Measurements from ENCODE around the gene ING5.

The ING5 gene

DNA sequence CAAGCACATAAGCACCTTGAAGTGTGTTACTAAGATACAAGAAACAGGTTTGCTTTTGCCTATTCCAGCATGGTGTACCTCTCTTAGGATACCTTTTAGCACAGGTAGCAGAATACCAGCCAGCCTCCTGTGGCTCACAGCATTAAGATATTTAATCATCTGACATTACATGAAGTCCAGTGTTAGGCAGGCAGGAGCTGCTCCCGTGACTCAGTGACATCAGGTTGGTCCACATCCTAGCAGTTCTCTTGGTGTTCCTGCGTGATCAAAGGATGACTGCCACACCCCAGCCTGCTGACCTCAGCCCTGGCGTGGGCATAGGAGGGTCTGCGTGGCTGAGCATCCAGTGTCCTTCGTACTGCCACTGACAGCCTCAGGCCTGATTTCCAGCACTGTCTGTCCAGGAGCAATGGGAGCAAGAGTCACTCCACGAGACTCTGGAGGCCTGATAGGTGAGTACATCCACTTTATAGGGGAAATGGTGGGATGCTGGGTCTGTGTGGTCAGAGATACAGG, 11.6 kb upstream of the ING5 start:
- in situ Hi-C loops (cut with HindIII; ENCODE audit: low pct_ligation_motif_present, low pct_unique_long_range_greater_than_20kb, low sequenced_read_pairs), result no loop called here
- DNase-seq, result no peak

DNA sequence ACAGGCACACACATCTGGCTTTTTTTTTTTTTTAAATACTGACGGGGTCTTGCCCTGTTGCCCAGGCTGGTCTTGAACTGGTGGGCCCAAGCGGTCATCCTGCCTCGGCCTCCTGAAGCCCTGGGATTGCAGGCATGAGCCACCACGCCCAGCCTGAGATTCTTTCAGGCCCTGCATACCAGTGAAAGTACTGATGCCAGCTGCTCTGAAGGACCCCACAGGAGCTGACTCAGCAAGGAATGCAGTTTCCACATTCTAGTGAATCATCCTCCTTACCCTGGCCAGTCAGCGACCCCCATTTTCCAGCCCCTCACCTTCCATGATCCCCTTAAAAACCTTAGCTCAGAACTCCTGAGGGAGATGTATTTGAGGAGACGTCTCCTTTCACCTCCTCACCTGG, 9.4 kb upstream of the ING5 start:
- in situ Hi-C loops (cut with HindIII; ENCODE audit: low pct_ligation_motif_present, low pct_unique_long_range_greater_than_20kb, low sequenced_read_pairs), result no loop called here
- peak; percentile 80 for DNase-seq

DNA sequence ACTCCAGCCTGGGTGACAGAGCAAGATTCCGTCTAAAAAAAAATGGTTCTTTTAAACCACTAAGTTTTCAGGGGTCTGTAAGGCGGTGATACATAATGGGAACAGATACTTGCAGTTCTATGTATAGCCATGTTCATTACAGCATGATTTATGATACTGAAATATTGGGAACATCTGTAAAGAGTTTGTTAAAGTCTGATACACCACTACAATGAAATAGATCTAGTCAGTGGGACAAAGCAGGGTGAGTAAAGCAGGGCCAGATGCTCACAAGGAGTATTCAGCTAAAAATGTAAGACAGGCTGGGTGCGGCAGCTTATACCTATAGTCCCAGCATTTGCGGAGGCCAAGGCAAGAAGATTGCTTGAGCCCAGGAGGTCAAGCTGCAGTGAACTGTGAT, 6.2 kb upstream of the ING5 start:
- no peak for DNase-seq
- in situ Hi-C loops (cut with HindIII; ENCODE audit: low pct_ligation_motif_present, low pct_unique_long_range_greater_than_20kb, low sequenced_read_pairs), result no loop called here

DNA sequence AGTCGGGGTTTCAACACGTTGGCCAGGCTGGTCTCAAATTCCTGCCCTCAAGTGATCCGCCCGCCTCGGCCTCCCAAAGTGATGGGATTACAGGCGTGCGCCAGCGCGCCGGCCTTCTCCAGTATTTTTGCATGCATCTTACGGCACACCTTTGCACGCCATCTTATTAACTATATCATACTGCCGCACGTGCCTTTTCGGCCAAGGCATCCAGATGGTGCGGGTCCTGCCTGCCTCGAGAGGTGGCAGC, 765 bp upstream of the ING5 start:
- in situ Hi-C loops (cut with HindIII; ENCODE audit: low pct_ligation_motif_present, low pct_unique_long_range_greater_than_20kb, low sequenced_read_pairs), result no loop called here
- no peak for DNase-seq

DNA sequence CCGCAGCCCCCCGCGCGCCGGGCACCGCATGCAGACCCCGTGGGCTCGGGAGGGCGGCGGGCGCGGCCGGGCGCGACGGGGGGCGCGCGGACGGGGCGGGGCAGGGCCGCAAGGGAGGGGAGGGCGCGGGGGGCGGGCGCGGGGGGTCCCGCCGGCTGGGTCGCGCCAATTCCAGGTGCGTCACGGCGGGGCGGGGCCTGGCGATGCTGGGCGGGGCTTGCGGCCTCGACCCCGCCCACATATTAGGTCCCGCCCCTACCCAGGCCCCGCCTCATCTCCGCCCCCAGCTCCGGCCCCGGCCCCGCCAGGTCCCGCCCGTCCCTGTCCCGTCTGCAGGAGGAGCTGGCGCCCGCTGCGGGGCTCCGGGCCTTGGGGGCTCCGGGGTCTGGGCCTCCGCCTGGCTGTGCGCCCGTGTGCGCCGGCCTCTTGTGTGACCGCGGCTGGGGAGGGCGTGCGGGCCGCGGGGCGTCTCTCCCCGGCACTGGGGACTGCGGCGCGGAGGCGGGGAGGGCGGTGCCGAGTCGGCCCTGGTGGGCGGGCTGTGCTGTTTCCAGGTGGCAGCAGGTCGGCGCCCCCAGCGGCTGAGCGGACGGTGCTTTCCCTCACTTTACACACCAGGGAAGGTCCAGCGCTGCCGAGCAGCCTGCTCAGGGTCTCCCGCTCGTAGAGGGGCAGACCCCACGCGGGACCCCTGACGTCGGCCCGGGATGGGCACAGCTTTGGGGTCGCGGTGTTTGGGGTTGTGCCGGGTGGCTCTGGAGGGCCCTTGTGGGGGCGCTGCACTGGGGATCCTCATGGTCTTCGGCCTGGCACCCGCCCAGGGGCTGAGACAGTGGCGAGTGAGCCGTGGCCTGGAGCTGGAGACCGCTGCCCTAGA, 554 bp downstream of the ING5 start:
- peak; percentile 91 for DNase-seq
- in situ Hi-C loops (cut with HindIII; ENCODE audit: low pct_ligation_motif_present, low pct_unique_long_range_greater_than_20kb, low sequenced_read_pairs), result no loop called here

DNA sequence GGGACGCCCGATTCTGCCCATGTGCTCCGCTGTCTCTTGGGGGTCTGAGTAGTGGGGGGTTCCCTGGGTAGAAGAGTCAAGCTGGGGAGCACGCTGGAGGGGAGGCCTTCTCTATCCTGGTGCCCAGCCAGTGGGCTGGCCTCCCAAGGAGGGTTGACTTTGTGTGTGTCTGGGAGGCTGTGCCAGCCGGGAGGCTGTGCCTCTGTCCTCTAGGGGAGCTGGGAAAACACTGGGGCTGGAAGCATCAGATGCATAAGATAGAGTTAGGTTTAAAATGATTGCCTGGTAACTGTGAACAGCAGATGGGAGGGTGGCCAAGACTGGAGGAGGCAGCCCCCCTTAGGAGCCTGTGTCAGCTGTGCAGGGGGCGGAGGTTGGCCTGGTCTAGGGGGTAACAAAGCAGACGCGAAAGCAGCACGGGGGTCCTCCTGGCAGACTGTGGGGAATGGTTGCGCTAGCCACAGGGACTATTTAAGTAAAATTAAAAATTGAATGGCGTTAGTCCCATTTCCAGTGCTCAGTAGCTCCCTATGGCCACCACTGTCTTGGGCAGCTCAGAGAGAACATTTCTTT, 1.3 kb downstream of the ING5 start:
- no peak for DNase-seq
- in situ Hi-C loops (cut with HindIII; ENCODE audit: low pct_ligation_motif_present, low pct_unique_long_range_greater_than_20kb, low sequenced_read_pairs), result no loop called here

DNA sequence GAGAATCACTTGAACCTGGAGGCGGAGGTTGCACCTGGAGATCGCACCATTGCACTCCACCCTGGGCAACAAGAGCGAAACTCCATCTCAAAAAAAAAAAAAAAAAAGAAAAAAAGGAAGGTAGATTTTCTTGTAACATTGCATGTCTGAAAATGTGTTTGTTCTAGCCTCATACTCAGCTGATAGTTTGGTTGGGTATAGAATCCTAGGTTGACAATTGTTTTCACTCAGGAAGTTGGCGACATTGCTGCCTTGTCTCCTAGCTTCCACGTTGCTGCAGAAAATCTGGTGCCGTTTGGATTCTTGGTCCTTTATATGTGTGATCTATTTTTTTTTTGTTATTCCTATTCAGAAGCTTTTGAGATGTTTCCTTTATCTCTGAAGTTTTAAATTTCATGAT, 4.7 kb downstream of the ING5 start:
- in situ Hi-C loops (cut with HindIII; ENCODE audit: low pct_ligation_motif_present, low pct_unique_long_range_greater_than_20kb, low sequenced_read_pairs), result no loop called here

DNA sequence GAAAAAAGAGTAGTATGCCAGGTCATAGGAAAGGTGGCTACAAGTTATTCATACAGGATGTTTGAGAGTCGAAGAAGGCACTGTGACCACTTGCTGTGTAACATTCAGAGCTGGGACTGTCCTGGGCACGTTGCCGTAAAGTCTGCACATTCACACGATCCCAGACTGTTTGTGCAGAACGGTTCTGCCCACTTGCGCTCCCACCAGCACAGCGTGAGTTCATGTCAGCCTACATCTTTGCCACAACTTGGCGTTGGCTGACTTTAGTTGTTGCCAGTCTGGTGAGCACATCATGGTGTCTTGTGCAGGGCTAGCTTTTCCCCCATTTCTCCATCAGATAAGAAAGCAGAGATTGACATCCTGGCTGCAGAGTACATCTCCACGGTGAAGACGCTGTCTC, 7.0 kb downstream of the ING5 start:
- in situ Hi-C loops (cut with HindIII; ENCODE audit: low pct_ligation_motif_present, low pct_unique_long_range_greater_than_20kb, low sequenced_read_pairs), result no loop called here
- no peak for DNase-seq

More for the DNA sequence above, 4.7 kb downstream of the ING5 start:
- DNase-seq, result no peak

DNA sequence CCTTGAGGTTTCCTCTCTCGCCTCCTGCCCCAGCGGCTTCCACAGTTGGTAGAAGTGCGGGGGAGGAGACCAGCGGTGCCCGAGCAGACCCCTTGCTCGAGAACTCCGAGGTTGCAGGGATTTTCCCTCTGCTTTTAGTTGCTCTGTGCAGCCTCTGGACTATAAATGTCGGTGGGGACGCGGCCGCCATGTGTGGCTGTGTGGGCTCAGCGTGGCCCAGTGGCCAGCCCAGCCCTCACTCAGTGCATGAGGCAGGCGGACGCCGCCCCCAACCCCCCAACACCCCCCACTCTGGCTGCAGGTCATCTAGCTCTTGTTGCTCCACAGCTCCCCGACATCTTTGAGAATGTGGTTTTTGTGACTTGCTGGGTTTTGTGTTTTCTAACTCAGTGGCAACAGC, 17.3 kb downstream of the ING5 start:
- in situ Hi-C loops (cut with HindIII; ENCODE audit: low pct_ligation_motif_present, low pct_unique_long_range_greater_than_20kb, low sequenced_read_pairs), result no loop called here
- no peak for DNase-seq

DNA sequence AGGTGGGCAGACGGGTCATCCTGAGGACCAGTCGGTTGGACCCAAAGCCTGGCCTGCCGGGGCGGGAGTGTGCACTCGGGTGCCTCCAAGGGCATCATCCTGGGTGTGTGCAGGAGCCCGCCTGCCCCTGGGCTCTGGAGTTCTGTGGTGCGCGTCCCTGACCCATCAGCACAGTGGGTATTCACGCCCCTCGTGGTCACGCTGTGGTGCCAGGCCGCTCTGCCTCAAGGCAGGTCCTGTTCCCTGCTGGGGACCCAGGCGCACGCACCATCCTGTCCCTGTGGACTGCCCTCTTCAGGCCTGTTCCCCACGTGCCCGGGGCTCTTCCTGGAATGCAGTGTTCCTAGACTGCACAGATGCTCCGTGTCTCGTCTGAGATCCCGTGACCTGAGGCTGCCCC, 18.3 kb downstream of the ING5 start:
- in situ Hi-C loops (cut with HindIII; ENCODE audit: low pct_ligation_motif_present, low pct_unique_long_range_greater_than_20kb, low sequenced_read_pairs), result no loop called here
- DNase-seq, result no peak

DNA sequence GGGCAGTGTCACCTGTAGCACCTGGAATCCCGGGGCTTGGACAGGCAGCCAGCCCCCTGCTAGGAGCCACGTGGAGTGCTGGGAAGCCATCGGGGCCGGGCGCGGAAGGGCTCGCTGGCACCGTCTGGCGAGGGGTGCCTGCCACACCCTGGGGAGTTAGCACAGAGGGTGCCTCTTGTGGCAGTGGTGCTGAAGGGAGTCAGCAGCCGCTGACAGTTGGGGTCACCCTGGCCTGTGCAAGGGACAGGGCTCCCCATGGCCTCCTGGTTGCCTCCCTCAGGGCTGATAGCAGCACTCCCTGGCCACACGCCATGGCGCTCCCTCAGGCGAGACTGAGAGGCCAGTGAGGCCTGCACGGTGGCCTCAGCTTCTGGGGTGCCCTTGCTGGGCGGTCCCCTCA, 18.7 kb downstream of the ING5 start:
- no peak for DNase-seq
- in situ Hi-C loops (cut with HindIII; ENCODE audit: low pct_ligation_motif_present, low pct_unique_long_range_greater_than_20kb, low sequenced_read_pairs), result no loop called here

DNA sequence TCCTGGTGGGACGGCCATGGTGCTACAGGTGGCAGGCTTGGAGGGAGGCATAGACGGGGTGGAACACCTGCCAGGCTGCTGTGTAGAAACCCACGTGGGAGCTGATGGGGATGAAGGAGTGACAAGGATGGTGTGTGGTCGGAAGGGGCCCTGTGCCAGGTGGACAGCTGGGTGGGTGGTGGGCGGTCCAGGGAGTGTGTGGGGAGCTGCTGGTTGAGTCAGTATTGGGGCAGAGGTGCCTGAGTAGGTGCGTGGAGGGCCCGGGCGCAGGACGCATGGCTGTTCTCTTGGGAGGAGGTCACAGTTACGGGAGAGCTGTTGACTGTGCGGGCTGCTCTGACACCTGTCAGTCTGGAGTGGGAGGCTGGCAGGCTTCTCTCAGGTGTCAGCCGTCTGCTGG, 20.0 kb downstream of the ING5 start:
- in situ Hi-C loops (cut with HindIII; ENCODE audit: low pct_ligation_motif_present, low pct_unique_long_range_greater_than_20kb, low sequenced_read_pairs), result no loop called here
- DNase-seq, result no peak

DNA sequence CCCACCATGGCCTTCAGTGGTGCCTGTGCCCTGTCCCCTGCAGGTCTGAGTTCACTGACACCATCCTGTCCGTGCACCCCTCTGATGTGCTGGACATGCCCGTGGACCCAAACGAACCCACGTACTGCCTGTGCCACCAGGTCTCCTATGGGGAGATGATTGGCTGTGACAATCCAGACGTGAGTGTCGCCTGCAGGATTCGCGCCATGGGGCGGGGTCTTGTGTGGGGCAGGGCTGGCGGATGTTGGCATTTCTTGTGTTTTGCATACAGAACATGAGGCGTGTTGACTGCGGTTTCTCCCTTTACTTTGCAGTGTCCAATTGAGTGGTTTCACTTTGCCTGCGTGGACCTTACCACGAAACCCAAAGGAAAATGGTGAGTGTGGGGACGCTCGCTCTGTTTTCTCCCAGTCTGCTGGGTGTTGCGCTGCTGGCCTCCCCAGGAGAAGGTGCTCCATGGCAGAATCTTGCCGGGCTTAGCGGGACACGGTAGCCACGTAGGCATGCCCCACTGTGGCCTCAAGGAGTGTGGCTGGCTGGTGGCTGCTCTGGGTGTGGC, 21.1 kb downstream of the ING5 start:
- in situ Hi-C loops (cut with HindIII; ENCODE audit: low pct_ligation_motif_present, low pct_unique_long_range_greater_than_20kb, low sequenced_read_pairs), result no loop called here
- no peak for DNase-seq

DNA sequence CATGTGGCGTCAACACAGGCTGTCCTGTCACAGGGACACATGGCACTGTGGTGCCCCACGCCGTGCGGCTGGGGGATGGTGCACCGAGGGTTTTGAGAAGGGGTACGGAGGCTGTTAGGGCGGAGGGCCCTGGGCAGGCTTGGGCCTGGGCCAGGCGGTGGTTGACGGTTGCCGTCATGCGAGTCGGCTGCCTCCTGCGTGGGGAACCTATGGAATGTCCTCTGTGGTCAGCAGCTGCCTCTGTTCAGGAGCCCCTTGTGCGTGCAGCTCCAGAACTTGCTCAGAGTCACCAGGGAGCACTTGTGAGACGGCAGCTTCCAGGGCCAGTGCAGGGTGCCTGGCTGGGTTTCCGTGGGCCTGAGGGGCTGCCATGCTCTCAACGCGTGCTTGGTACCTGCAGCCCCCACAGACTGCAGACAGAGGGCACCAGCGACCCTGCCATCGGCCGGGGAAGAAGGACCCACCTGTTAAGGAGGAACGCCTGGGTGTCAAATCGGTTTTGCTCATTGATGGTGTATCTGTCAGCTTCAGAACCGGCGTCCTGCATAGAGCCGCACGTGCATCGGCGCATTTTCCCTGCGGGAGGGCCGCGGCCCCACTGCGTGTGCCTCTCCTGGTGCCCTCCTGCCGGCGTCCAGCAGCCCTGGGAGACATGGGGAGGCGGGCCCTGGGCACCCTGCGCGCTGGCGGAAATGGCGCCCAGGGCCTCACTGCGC, 22.6 kb downstream of the ING5 start:
- DNase-seq, result no peak
- in situ Hi-C loops (cut with HindIII; ENCODE audit: low pct_ligation_motif_present, low pct_unique_long_range_greater_than_20kb, low sequenced_read_pairs), result no loop called here

DNA sequence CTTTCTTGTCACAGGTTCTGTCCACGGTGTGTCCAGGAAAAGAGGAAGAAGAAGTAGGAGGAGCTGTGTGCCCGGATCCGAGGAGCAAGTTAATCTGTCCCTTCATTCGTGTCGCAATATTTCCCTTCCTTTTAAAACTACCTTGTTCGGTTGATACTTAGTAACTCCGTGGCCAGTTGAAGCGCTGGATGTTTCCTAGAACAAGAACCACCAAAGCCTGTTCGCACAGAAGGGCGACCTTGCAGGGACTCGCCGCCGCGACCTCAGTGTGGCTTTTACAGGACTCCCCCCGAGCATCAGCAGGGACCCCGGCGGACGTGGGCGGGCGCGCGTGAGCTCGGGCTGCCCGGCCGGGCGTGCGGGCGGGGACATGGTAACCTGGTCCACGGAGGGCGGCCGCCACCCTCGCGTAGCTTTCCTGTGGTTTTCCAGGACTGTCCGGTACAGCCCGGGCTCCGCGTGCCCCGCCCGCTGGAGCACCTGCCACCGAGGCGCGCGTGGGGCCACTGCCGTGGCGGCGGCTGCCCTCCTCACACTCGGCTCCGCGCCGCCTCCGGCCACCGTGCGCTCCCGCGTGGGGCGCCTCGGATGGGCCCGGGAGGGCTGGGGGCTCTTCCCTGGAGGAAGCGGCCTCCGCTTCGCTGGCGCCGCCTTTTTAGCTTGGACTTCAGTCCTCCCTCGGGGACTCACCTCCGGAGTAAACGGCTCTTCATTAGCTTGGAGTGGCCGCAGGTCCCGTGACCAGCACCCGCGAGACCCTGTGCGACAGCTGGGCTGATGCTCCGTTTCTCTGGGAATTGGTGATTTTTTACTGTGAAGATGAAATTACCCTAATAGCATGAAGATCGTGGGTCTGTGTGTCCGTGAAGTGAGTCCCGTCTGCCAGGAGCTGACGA, 23.4 kb downstream of the ING5 start:
- in situ Hi-C loops (cut with HindIII; ENCODE audit: low pct_ligation_motif_present, low pct_unique_long_range_greater_than_20kb, low sequenced_read_pairs), result no loop called here
- no peak for DNase-seq

DNA sequence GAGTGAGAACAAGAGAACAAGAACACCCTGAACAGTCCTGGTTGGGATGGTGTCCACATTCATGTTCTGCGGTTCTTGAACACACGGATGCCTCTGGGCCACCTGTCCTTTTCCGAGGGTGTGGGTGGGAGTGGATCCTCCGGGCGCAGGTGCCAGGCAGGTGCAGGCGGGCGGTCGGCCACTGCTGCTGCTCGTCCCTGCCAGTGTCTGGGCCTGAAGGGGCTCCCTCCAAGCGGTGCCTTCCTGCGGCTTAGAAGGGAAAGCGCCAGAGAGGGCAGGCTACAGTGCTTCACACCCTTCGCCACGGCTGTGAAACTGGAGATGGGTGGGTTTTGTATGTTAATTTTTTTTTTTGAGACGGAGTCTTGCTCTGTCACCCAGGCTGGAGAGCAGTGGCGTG, 24.6 kb downstream of the ING5 start:
- in situ Hi-C loops (cut with HindIII; ENCODE audit: low pct_ligation_motif_present, low pct_unique_long_range_greater_than_20kb, low sequenced_read_pairs), result no loop called here

DNA sequence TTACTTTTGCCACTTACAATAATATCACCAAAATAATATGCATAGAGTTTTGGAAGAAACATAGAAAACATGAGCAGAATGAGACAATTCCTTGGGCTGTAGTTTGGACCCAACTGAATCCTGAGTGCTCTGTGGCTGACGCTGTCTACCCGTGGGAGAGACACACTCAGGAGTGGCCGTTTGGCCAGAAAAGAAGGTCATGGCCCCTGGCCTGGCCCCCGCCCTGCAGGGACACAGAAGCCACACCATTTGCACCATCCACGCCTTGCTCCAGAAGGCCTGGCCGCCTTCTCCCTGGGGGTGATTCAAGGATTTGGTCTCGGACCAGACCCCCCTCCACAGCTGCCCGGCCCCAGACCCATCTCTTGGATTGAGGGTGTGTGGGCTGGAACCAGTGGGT, 26.2 kb downstream of the ING5 start:
- in situ Hi-C loops (cut with HindIII; ENCODE audit: low pct_ligation_motif_present, low pct_unique_long_range_greater_than_20kb, low sequenced_read_pairs), result no loop called here
- DNase-seq, result no peak

More for the DNA sequence above, 24.6 kb downstream of the ING5 start:
- DNase-seq, result no peak

DNA sequence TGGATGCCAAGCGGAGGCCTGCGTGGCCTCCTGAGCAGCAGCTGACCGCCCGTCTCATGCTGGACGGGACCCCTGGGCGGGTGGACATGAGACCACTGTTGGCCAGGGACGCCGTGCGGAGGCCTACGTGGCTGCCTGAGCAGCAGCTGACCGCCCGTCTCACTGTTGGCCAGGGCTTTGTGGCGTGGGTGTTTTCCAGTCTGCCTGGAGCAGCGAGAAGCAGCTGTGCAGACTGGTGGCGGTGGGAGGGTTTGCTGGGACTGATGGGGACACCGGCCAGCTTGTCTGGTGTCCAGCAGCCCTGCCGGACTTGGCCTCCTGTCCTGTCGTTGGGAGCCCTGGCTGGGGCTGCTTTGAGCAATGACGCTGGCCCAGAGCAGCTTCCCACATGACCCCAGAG, 26.8 kb downstream of the ING5 start:
- in situ Hi-C loops (cut with HindIII; ENCODE audit: low pct_ligation_motif_present, low pct_unique_long_range_greater_than_20kb, low sequenced_read_pairs), result no loop called here
- DNase-seq, result no peak

DNA sequence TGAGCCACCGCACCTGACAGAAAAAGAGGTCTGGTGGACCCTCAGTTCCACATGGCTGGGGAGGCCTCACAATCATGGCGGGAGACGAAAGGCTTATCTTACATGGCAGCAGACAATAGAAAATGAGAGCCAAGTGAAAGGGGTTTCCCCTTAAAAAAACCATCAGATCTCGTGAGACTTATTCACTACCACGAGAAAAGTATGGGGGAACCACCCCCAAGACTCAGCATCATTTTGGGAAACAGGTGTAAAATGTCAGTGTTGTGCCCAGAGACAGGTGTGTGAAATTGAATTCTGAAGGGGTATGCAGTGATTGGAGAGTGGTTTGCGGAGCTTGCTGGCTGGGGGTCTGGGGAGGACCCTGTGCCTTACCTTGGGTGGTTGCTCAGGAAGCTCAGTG, 28.0 kb downstream of the ING5 start:
- DNase-seq, result no peak
- in situ Hi-C loops (cut with HindIII; ENCODE audit: low pct_ligation_motif_present, low pct_unique_long_range_greater_than_20kb, low sequenced_read_pairs), result no loop called here

Data from ACHN (cell line).